ENCODE measurements around the gene TRPV5. TPM values are rescaled to one million over a fixed set of nuclear protein-coding genes. Genes with fewer than 3 reads are reported as not detected.
"Not testable (repeated sequence)": the region's sequence is repeated elsewhere in the genome, so short reads cannot be mapped to it uniquely, and the experiment has no call there.

Gene TRPV5
- under 1 TPM in 1 of 4 donors, not detected in 3; 0.17 TPM for total RNA-seq

GRCh38 chr7:142933624-142934023 is at the start of gene TRPV5:
TRPV5 (minus strand) TSS chr7:142933746; CDS start chr7:142933459, 287 bp downstream.
- no peak for TF ChIP-seq EP300 (IDR thresholded peaks at IDR 0.05)
- TF ChIP-seq POLR2AphosphoS5 (IDR thresholded peaks at IDR 0.05), result no peak
- TF ChIP-seq CTCF (IDR thresholded peaks at IDR 0.05), result no peak
- no peak for TF ChIP-seq POLR2A (IDR thresholded peaks at IDR 0.05; ENCODE audit: low read depth)
- Histone ChIP-seq H3K4me3 (no peak within 1 kb of the TSS), H3K27me3 (no peaks in the 10 kb centered on the region), H3K4me1 (no peaks in the 10 kb centered on the region), H3K27ac (replicated peaks in 1 of 4) (no peak within 1 kb of the TSS), H3K36me3 (no peaks in the 10 kb centered on the region), H3K9me3 (no peaks in the 10 kb centered on the region)
- intact Hi-C loops (cut with DNase I), result no loop called here
- WGBS, result 74% methylated on average over 4 of the region's 4 CpGs
- DNase-seq (ENCODE audit: extremely low spot score), result no peak

GRCh38 chr7:142978402-142978801 is 44.9 kb upstream of the TRPV5 start:
- H3K36me3 ChIP-seq; H3K4me1 ChIP-seq; intact Hi-C loops (cut with DNase I); H3K27me3 ChIP-seq; H3K4me3 ChIP-seq; H3K27ac ChIP-seq (replicated peaks in 1 of 4); DNase-seq (ENCODE audit: extremely low spot score): not testable (repeated sequence)
- H3K9me3 ChIP-seq, result peaks cover 0 to 11% (median 5%) of the 10 kb centered on the region in 4 donors
- 83% methylated on average over 4 of the region's 4 CpGs for WGBS

GRCh38 chr7:142974626-142975025 is 41.1 kb upstream of the TRPV5 start:
- H3K4me3 ChIP-seq, result no peak overlapping the region
- WGBS, result 81% methylated on average over 3 of the region's 3 CpGs
- peaks cover 0 to 5% (median 0%) of the 10 kb centered on the region in 4 donors for H3K27me3 ChIP-seq
- no peaks in the 10 kb centered on the region for H3K4me1 ChIP-seq
- H3K9me3 ChIP-seq, result peaks cover 0 to 11% (median 5%) of the 10 kb centered on the region in 4 donors
- no peaks in the 10 kb centered on the region for H3K36me3 ChIP-seq
- no peak for TF ChIP-seq CTCF (IDR thresholded peaks at IDR 0.05)
- TF ChIP-seq EP300 (IDR thresholded peaks at IDR 0.05), result no peak
- TF ChIP-seq POLR2A (IDR thresholded peaks at IDR 0.05; ENCODE audit: low read depth), result no peak
- no peak for TF ChIP-seq POLR2AphosphoS5 (IDR thresholded peaks at IDR 0.05)
- DNase-seq (ENCODE audit: extremely low spot score), result no peak
- H3K27ac ChIP-seq (replicated peaks in 1 of 4), result no peak overlapping the region
- intact Hi-C loops (cut with DNase I), result no loop called here

- peaks cover 0 to 8% (median 0%) of the 10 kb centered on the region in 4 donors for H3K27me3 ChIP-seq
- TF ChIP-seq POLR2AphosphoS5 (IDR thresholded peaks at IDR 0.05) (no peak), CTCF (IDR thresholded peaks at IDR 0.05) (no peak), POLR2A (IDR thresholded peaks at IDR 0.05; ENCODE audit: low read depth) (no peak), EP300 (IDR thresholded peaks at IDR 0.05) (no peak)
- H3K4me3 ChIP-seq, result no peak overlapping the region
- intact Hi-C loops (cut with DNase I), result no loop called here
- no peaks in the 10 kb centered on the region for H3K4me1 ChIP-seq
- DNase-seq (ENCODE audit: extremely low spot score), result no peak
- H3K9me3 ChIP-seq, result no peaks in the 10 kb centered on the region
- no peaks in the 10 kb centered on the region for H3K36me3 ChIP-seq
- WGBS, result 64% methylated on average over 4 of the region's 4 CpGs
- H3K27ac ChIP-seq (replicated peaks in 1 of 4), result no peak overlapping the region
Measured at GRCh38 chr7:142969183-142969582, 35.6 kb upstream of the TRPV5 start.

- H3K9me3 ChIP-seq, result no peaks in the 10 kb centered on the region
- no peaks in the 10 kb centered on the region for H3K4me1 ChIP-seq
- no peak overlapping the region for H3K4me3 ChIP-seq
- DNase-seq (ENCODE audit: extremely low spot score), result no peak
- TF ChIP-seq CTCF (IDR thresholded peaks at IDR 0.05), result no peak
- TF ChIP-seq EP300 (IDR thresholded peaks at IDR 0.05), result no peak
- no peak for TF ChIP-seq POLR2A (IDR thresholded peaks at IDR 0.05; ENCODE audit: low read depth)
- TF ChIP-seq POLR2AphosphoS5 (IDR thresholded peaks at IDR 0.05), result no peak
- no peaks in the 10 kb centered on the region for H3K36me3 ChIP-seq
- H3K27me3 ChIP-seq, result peaks cover 0 to 10% (median 0%) of the 10 kb centered on the region in 4 donors
- intact Hi-C loops (cut with DNase I), result no loop called here
- WGBS, result 82% methylated on average over 4 of the region's 4 CpGs
- no peak overlapping the region for H3K27ac ChIP-seq (replicated peaks in 1 of 4)
Measured at GRCh38 chr7:142968229-142968628, 34.7 kb upstream of the TRPV5 start.
